GM19328 (cell line): Measurements from ENCODE around the gene NUP210L.
"Not testable (repeated sequence)": the region's sequence is repeated elsewhere in the genome, so short reads cannot be mapped to it uniquely, and the experiment has no call there.

Source experiments
- ATAC-seq: cut with Tn5 transposase; IDR thresholded peaks from one replicate; pipeline ENCODE4 v1.9.1; 2021; ENCODE audit warnings: mild to moderate bottlenecking, moderate library complexity; ENCODE audit not compliant: unreplicated experiment

Gene NUP210L

GRCh38 chr1:153995640-153996039 lies 159.2 kb downstream of the NUP210L start:
- ATAC-seq, result no peak

GRCh38 chr1:153995202-153995601 lies 159.7 kb downstream of the NUP210L start:
- no peak for ATAC-seq

GRCh38 chr1:153991806-153992205 lies 163.1 kb downstream of the NUP210L start:
- no peak for ATAC-seq

- no peak for ATAC-seq
Observed at GRCh38 chr1:153991151-153991630, 163.7 kb downstream of the NUP210L start.

GRCh38 chr1:153990468-153991150 lies 164.3 kb downstream of the NUP210L start, which contains the start of gene RPS27:
Gene RPS27 (plus strand): TSS chr1:153990762. CDS start chr1:153990797, 35 bp downstream.
- ATAC-seq, result peak; percentile 71

GRCh38 chr1:153987621-153988020 lies 167.3 kb downstream of the NUP210L start:
- ATAC-seq, result no peak

GRCh38 chr1:153985941-153986761 lies 168.7 kb downstream of the NUP210L start, which contains the start of gene RAB13:
Gene RAB13 (minus strand): TSS chr1:153986339. CDS start chr1:153986236, 103 bp downstream.
- ATAC-seq, result no peak

GRCh38 chr1:153985341-153985912 lies 169.4 kb downstream of the NUP210L start:
- no peak for ATAC-seq

GRCh38 chr1:153984123-153984894 lies 170.6 kb downstream of the NUP210L start:
- ATAC-seq, result no peak

- not testable (repeated sequence) for ATAC-seq
Observed at GRCh38 chr1:153981735-153982134, 173.1 kb downstream of the NUP210L start.

GRCh38 chr1:153979091-153979490 lies 175.8 kb downstream of the NUP210L start:
- not testable (repeated sequence) for ATAC-seq

- ATAC-seq, result no peak
Observed at GRCh38 chr1:153978274-153978909, 176.5 kb downstream of the NUP210L start.

- peak; percentile 66 for ATAC-seq
Observed at GRCh38 chr1:153977250-153978240, 177.3 kb downstream of the NUP210L start, which contains the start of gene JTB. Gene JTB (minus strand): TSS chr1:153977674. CDS start chr1:153977252, 422 bp downstream.

GRCh38 chr1:153976819-153977249 lies 178.0 kb downstream of the NUP210L start:
- no peak for ATAC-seq

- no peak for ATAC-seq
Observed at GRCh38 chr1:153973525-153973924, 181.3 kb downstream of the NUP210L start.

GRCh38 chr1:153973071-153973470 lies 181.8 kb downstream of the NUP210L start:
- no peak for ATAC-seq

GRCh38 chr1:153970346-153970745 lies 184.5 kb downstream of the NUP210L start:
- no peak for ATAC-seq

GRCh38 chr1:153968972-153969371 lies 185.9 kb downstream of the NUP210L start:
- ATAC-seq, result no peak

GRCh38 chr1:153968408-153968807 lies 186.5 kb downstream of the NUP210L start:
- ATAC-seq, result no peak
